Panc1 (cell line): Measurements from ENCODE around the gene RNASEH2A. TPM values are rescaled to one million over a fixed set of nuclear protein-coding genes. Genes with fewer than 3 reads are reported as not detected.

Experiments used
- ATAC-seq: fragments of 200-7000 bp; cut with Tn5 transposase; 2 replicates; pipeline ENCODE4 v1.9.1; 2020; ENCODE audit warnings: mild to moderate bottlenecking, moderate library complexity
- Bru-seq: library from RNA; stranded (reverse); fragments of 400-500 nt; gene quantifications from one replicate; lab custom pipeline; 2021; lab: Mats Ljungman, UMichigan
- BruChase-seq, 2 experiments: library from RNA; stranded (reverse); fragments of 400-500 nt; gene quantifications; one replicate each; lab custom pipeline; 2021; lab: Mats Ljungman, UMichigan
- BruUV-seq: library from RNA; stranded (reverse); fragments of 400-500 nt; replicated peaks from 2 replicates; lab custom pipeline; 2021; lab: Mats Ljungman, UMichigan
- CTCF ChIA-PET: fragments of 300-600 bp; sonication (Branson Sonifier 250); formaldehyde crosslinking; loops from one replicate; lab custom pipeline; 2022; ENCODE audit warnings: antibody characterized with exemption; lab: Charles Lee
- POLR2A ChIA-PET: fragments of 300-600 bp; sonication (Branson Sonifier 250); formaldehyde crosslinking; loops from one replicate; lab custom pipeline; 2022; ENCODE audit warnings: antibody characterized with exemption; lab: Charles Lee
- DNase-seq: peaks from one replicate; pipeline ENCODE4 v3.0.0-alpha.2; 2010; ENCODE audit warnings: low read depth, low spot score
- H3K27ac ChIP-seq: 2 replicates; pipeline ENCODE4 v1.5.1; 2011; ENCODE audit warnings: mild to moderate bottlenecking, low read length, inconsistent platforms
- H3K27me3 ChIP-seq: fragments of 200-500 bp; sonication (Bioruptor generic); 2 replicates; pipeline ENCODE4 v1.6.0; 2014; ENCODE audit warnings: low read length, inconsistent platforms; ENCODE audit not compliant: control insufficient read depth, insufficient read depth
- H3K36me3 ChIP-seq: fragments of 200-500 bp; sonication (Bioruptor generic); 2 replicates; pipeline ENCODE4 v1.5.1; 2014; ENCODE audit warnings: inconsistent platforms, mild to moderate bottlenecking, low read length, moderate library complexity; ENCODE audit not compliant: control insufficient read depth, insufficient read depth
- H3K4me1 ChIP-seq: 2 replicates; pipeline ENCODE4 v1.5.1; 2011; ENCODE audit warnings: inconsistent platforms, mild to moderate bottlenecking, low read length, moderate library complexity; ENCODE audit not compliant: control insufficient read depth, insufficient read depth
- H3K4me3 ChIP-seq, 2 experiments: 2 replicates each; pipeline ENCODE4 v1.5.1; 2011 to 2012; ENCODE audit warnings: low read depth in 2 of 2, low read length in 2 of 2, mild to moderate bottlenecking in 2 of 2, inconsistent platforms in 1 of 2, moderate library complexity in 1 of 2
- H3K9me3 ChIP-seq: fragments of 200-500 bp; sonication (Bioruptor generic); 2 replicates; pipeline ENCODE4 v1.5.1; 2014; ENCODE audit warnings: low read depth, mild to moderate bottlenecking, inconsistent platforms, low read length, moderate library complexity; ENCODE audit not compliant: control insufficient read depth, insufficient read depth
- POLR2AphosphoS5 ChIP-seq: IDR thresholded peaks from 2 replicates; pipeline ENCODE4 v1.6.1; 2012; ENCODE audit warnings: mild to moderate bottlenecking, low read depth, low read length, moderate library complexity
- SIN3A ChIP-seq: IDR thresholded peaks from 2 replicates; pipeline ENCODE4 v1.6.1; 2012; ENCODE audit warnings: low read depth, mild to moderate bottlenecking, low read length, moderate library complexity, borderline replicate concordance; ENCODE audit not compliant: insufficient read depth
- in situ Hi-C: cut with HindIII; loops from 2 replicates; pipeline ENCODE4 v1.10.0; 2016; ENCODE audit warnings: low sequenced_read_pairs, low pct_unique_long_range_greater_than_20kb
- intact Hi-C: fragments of 100-400 bp; cut with micrococcal nuclease; formaldehyde crosslinking; loops from one replicate; pipeline ENCODE4 v1.10.0; 2022; ENCODE audit not compliant: unreplicated experiment
- long read RNA-seq: library from polyadenylated mRNA; unstranded; transcript quantifications from one replicate; pipeline ENCODE4 v2.0.0, GENCODE V29; 2021; ENCODE audit not compliant: unreplicated experiment
- polyA plus RNA-seq: library from polyadenylated mRNA; unstranded; fragments of >200 nt; gene quantifications from one replicate; pipeline ENCODE4 v1.2.1, GENCODE V29; 2012; ENCODE audit warnings: missing spikeins; ENCODE audit not compliant: insufficient read length
- total RNA-seq: library from RNA; stranded (reverse); gene quantifications from one replicate; pipeline ENCODE4 v1.2.1, GENCODE V29; 2021; ENCODE audit not compliant: unreplicated experiment
- TF ChIP-seq, protein P1 (sequence below): fragments of 450-650 bp; IDR thresholded peaks from 2 replicates; pipeline ENCODE4 v1.5.1; 2017; ENCODE audit warnings: mild to moderate bottlenecking
- TF ChIP-seq, protein P2 (sequence below), 2 experiments: IDR thresholded peaks; 2 replicates each; pipeline ENCODE4 v1.6.1; 2011 to 2012; ENCODE audit warnings: low read depth in 2 of 2, control low read depth in 1 of 2, low read length in 1 of 2, mild to moderate bottlenecking in 1 of 2, moderate library complexity in 1 of 2; ENCODE audit not compliant: insufficient read depth in 1 of 2

Gene RNASEH2A
- total RNA-seq = 44.9 TPM
- 67.1 TPM for polyA plus RNA-seq
- percentile 56 among the genes with signal in this experiment for Bru-seq, nascent RNA
- BruChase-seq, experiment 1, labeled RNA remaining after a 2-hour chase = percentile 59 among the genes with signal in this experiment
- percentile 71 among the genes with signal in this experiment for BruChase-seq, experiment 2, labeled RNA remaining after a 6-hour chase
- long read RNA-seq, transcript RNASEH2A-201 (8 exons, 2,753 nt) = major isoform, 81 of 96 reads
- long read RNA-seq, partial matches to known transcripts = 2 of 96 reads
- long read RNA-seq, other reads (novel, unspliced or antisense) = 11 of 96 reads

DNA sequence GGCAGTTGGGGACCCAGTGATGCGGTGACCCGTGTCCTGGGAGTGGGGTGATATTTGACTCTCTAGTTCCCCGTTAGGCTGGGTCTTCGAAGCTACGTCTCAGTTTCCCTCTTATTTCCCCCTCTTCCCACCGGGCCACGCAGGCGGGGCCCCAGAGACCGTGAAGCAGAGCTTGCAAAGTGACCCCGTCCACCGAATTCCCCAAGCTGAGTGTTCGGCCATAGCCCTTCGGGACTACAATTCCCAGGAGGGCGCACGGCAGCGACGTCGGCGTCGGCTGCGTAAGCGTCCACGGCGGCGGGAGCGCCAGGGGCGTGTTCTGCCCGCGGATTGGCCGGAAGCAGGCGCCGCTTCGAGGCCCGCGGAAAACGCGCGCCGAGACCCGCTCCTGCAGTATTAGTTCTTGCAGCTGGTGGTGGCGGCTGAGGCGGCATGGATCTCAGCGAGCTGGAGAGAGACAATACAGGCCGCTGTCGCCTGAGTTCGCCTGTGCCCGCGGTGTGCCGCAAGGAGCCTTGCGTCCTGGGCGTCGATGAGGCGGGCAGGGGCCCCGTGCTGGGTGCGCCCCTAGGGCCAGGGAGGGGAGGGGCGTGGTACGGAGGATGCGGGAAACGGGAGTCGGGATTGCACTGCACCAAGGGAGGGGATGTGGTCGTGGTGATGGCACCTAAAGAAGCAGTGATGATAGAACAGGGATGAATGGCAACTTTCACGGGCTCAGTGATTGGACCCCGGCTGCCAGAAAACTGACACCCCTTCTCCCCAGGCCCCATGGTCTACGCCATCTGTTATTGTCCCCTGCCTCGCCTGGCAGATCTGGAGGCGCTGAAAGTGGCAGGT is at the start of gene RNASEH2A:
Gene RNASEH2A (plus strand): TSS at position 343 of the 840 bp plus-strand sequence. CDS start 90 bp downstream, at position 433.
- Histone ChIP-seq H3K4me1 (peaks cover 8% of the 10 kb centered on the region), H3K27me3 (no peaks in the 10 kb centered on the region), H3K4me3 (peak within 1 kb of the TSS; percentile 75 to 80), H3K36me3 (peaks cover under 1% of the 10 kb centered on the region; the same call in 1 of the 2 replicates), H3K27ac (peak within 1 kb of the TSS; percentile 79), H3K9me3 (no peaks in the 10 kb centered on the region)
- intact Hi-C loops (no loop called here), in situ Hi-C loops (no loop called here)
- TF ChIP-seq, protein P1, sequence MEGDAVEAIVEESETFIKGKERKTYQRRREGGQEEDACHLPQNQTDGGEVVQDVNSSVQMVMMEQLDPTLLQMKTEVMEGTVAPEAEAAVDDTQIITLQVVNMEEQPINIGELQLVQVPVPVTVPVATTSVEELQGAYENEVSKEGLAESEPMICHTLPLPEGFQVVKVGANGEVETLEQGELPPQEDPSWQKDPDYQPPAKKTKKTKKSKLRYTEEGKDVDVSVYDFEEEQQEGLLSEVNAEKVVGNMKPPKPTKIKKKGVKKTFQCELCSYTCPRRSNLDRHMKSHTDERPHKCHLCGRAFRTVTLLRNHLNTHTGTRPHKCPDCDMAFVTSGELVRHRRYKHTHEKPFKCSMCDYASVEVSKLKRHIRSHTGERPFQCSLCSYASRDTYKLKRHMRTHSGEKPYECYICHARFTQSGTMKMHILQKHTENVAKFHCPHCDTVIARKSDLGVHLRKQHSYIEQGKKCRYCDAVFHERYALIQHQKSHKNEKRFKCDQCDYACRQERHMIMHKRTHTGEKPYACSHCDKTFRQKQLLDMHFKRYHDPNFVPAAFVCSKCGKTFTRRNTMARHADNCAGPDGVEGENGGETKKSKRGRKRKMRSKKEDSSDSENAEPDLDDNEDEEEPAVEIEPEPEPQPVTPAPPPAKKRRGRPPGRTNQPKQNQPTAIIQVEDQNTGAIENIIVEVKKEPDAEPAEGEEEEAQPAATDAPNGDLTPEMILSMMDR = no peak
- TF ChIP-seq SIN3A (no peak), POLR2AphosphoS5 (peak; percentile 73)
- TF ChIP-seq, protein P2, sequence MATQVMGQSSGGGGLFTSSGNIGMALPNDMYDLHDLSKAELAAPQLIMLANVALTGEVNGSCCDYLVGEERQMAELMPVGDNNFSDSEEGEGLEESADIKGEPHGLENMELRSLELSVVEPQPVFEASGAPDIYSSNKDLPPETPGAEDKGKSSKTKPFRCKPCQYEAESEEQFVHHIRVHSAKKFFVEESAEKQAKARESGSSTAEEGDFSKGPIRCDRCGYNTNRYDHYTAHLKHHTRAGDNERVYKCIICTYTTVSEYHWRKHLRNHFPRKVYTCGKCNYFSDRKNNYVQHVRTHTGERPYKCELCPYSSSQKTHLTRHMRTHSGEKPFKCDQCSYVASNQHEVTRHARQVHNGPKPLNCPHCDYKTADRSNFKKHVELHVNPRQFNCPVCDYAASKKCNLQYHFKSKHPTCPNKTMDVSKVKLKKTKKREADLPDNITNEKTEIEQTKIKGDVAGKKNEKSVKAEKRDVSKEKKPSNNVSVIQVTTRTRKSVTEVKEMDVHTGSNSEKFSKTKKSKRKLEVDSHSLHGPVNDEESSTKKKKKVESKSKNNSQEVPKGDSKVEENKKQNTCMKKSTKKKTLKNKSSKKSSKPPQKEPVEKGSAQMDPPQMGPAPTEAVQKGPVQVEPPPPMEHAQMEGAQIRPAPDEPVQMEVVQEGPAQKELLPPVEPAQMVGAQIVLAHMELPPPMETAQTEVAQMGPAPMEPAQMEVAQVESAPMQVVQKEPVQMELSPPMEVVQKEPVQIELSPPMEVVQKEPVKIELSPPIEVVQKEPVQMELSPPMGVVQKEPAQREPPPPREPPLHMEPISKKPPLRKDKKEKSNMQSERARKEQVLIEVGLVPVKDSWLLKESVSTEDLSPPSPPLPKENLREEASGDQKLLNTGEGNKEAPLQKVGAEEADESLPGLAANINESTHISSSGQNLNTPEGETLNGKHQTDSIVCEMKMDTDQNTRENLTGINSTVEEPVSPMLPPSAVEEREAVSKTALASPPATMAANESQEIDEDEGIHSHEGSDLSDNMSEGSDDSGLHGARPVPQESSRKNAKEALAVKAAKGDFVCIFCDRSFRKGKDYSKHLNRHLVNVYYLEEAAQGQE (IDR thresholded peaks at IDR 0.05; ENCODE audit: insufficient read depth in 1 of 2, low read depth in 2 of 2, low read length in 1 of 2) = no peak
- no peak for DNase-seq
- BruUV-seq = no TSS peak
- ChIA-PET CTCF (interaction anchor here (0.5 to 1.1 kb wide), 2 partner anchors 41 to 46 kb away, joined by 3 read pairs; no protein-coding TSS in a partner anchor), POLR2A (interaction anchor here (0.5 to 0.9 kb wide), 3 partner anchors 40 to 75 kb away, joined by 3 to 8 read pairs (median 4); no protein-coding TSS in a partner anchor)
- peak; percentile 98 for ATAC-seq

DNA sequence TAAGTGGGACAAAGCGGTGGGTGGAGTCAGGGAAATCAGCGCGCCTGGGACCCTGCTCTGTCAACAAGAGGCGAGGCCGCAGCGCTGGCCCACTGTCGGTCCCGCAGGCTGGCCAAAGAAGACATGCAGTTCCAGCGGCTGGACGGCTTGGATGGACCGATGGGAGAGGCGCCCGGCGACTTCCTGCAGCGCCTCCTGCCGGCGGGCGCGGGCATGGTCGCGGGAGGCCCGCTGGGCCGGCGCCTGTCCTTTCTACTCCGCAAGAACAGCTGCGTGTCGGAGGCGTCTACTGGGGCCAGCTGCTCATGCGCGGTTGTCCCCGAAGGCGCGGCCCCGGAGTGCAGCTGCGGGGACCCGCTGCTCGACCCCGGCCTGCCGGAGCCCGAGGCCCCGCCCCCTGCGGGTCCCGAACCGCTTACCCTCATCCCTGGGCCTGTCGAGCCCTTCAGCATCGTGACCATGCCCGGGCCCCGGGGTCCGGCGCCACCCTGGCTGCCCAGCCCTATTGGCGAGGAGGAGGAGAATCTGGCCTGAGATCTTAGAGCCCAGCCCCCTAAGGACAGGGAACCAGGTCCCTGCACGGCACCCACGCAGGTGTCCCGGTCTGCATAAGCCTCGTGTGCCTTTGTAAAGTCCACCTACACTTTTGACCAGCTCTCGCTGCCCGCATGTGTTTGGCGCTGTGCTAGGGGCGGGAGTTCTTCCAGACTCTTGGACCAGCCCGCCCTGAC is 48.7 kb upstream of the RNASEH2A start:
- Histone ChIP-seq H3K9me3 (no peaks in the 10 kb centered on the region), H3K4me1 (no peaks in the 10 kb centered on the region), H3K4me3 (peak overlapping the region; percentile 44 to 55), H3K27ac (peak overlapping the region; percentile 59; the same call in 1 of the 2 replicates), H3K27me3 (no peaks in the 10 kb centered on the region), H3K36me3 (no peaks in the 10 kb centered on the region)
- peak; percentile 93 for ATAC-seq
- in situ Hi-C loops = no loop called here
- BruUV-seq = no TSS peak
- ChIA-PET CTCF (interaction anchor here (0.6 to 1.0 kb wide), 4 partner anchors 8 to 162 kb away, joined by 3 to 7 read pairs (median 4); partner anchors contain the start of gene SYCE2), POLR2A (interaction anchor here (0.6 kb wide), 1 partner anchor 41 kb away, joined by 4 read pairs; no protein-coding TSS in a partner anchor)
- no peak for DNase-seq
- intact Hi-C loops = no loop called here
- TF ChIP-seq, protein P1 = peak; percentile 96
- no peak for TF ChIP-seq SIN3A
